GM21576 (cell line): ENCODE measurements around the gene CNTN4.

Source experiments
- ATAC-seq: cut with Tn5 transposase; IDR thresholded peaks from one replicate; pipeline ENCODE4 v1.9.1; 2021; ENCODE audit warnings: mild to moderate bottlenecking, moderate library complexity; ENCODE audit not compliant: unreplicated experiment

CNTN4 gene

GRCh38 chr3:2847062-2847841 lies 748.6 kb downstream of the CNTN4 start:
- no peak for ATAC-seq

- no peak for ATAC-seq
Observed at GRCh38 chr3:2849092-2849491, 750.4 kb downstream of the CNTN4 start.

GRCh38 chr3:2850701-2851100 lies 752.0 kb downstream of the CNTN4 start:
- no peak for ATAC-seq

- ATAC-seq: no peak
Observed at GRCh38 chr3:2851361-2851760, 752.7 kb downstream of the CNTN4 start.

- ATAC-seq: no peak
Observed at GRCh38 chr3:2851835-2852234, 753.2 kb downstream of the CNTN4 start.

- no peak for ATAC-seq
Observed at GRCh38 chr3:2853651-2854050, 755.0 kb downstream of the CNTN4 start.

- ATAC-seq: no peak
Observed at GRCh38 chr3:2856138-2857133, 757.8 kb downstream of the CNTN4 start.

- ATAC-seq: no peak
Observed at GRCh38 chr3:2860626-2861025, 762.0 kb downstream of the CNTN4 start.

GRCh38 chr3:2861120-2861519 lies 762.5 kb downstream of the CNTN4 start:
- ATAC-seq: no peak

GRCh38 chr3:2861920-2862319 lies 763.3 kb downstream of the CNTN4 start:
- ATAC-seq: no peak

GRCh38 chr3:2862366-2862765 lies 763.7 kb downstream of the CNTN4 start:
- ATAC-seq: no peak

GRCh38 chr3:2863127-2863526 lies 764.5 kb downstream of the CNTN4 start:
- no peak for ATAC-seq

GRCh38 chr3:2869905-2870304 lies 771.2 kb downstream of the CNTN4 start:
- ATAC-seq: no peak

GRCh38 chr3:2870724-2871333 lies 772.2 kb downstream of the CNTN4 start:
- ATAC-seq: no peak

GRCh38 chr3:2872884-2873283 lies 774.2 kb downstream of the CNTN4 start:
- ATAC-seq: no peak

GRCh38 chr3:2873986-2874385 lies 775.3 kb downstream of the CNTN4 start:
- ATAC-seq: no peak

- no peak for ATAC-seq
Observed at GRCh38 chr3:2875699-2876098, 777.0 kb downstream of the CNTN4 start.

- no peak for ATAC-seq
Observed at GRCh38 chr3:2876362-2876761, 777.7 kb downstream of the CNTN4 start.

- no peak for ATAC-seq
Observed at GRCh38 chr3:2879023-2879422, 780.4 kb downstream of the CNTN4 start.

- ATAC-seq: no peak
Observed at GRCh38 chr3:2879587-2879986, 780.9 kb downstream of the CNTN4 start.

GRCh38 chr3:2880218-2880756 lies 781.6 kb downstream of the CNTN4 start:
- no peak for ATAC-seq
